NCI-H748 treated with DMSO at 0.1 percent for 48 hours (cell line): ENCODE measurements around the gene CAPN7.

Experiments used
- DNase-seq: peaks from one replicate; lab custom pipeline; 2025; lab: John Stamatoyannopoulos, UW

Gene CAPN7

GRCh38 chr3:15276028-15276724, 70.1 kb downstream of the CAPN7 start:
- DNase-seq, result no peak

DNA sequence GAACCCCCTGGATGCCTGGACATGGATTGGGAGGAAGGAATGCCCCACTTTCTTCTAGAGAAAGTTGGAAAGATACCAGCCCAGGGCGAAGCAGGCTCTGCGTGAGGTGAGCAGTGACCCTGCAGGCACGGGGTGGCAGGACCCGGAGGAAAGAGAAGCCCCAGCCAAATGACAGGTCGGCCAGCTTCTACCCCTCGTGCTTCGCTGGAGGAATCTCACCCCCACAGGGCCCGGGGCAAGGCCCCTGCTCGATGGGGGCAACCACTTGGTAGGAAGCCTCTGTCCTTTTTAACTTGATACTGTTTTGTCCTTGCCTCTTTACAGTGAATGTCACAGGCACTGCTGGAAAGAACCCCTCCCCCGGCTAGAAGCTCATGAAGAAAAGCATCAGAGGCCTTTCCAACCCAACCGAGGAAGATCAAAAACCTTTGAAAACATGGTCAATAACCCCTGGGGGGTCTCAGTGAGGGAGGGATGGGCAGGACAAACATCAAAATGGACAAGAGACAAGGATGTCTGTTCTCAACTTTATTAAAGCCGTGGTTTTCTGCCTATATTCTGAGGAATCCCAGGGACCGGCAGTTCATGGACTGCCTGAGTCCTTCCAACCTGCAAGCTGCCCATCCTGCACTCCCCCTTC, 71.9 kb downstream of the CAPN7 start:
- no peak for DNase-seq

DNA sequence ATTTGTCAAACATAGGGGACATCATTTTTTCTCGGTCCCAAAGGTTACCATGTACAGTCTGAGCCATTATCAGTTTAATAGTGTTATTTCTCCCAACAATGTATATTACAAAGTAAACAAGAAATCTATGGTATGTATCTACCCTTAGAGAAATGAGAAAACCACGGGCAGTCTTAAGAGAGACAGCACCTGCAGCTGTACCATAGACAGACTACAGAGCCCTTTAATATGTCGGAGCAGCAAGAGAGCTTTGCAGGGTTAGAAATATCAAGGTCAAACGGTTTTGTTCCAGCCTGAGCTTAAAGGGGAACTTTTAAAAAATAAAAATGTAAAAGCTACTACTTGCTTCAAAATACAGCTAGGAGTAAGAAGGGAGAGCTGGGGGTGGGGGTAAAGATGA, 73.2 kb downstream of the CAPN7 start:
- DNase-seq, result no peak

DNA sequence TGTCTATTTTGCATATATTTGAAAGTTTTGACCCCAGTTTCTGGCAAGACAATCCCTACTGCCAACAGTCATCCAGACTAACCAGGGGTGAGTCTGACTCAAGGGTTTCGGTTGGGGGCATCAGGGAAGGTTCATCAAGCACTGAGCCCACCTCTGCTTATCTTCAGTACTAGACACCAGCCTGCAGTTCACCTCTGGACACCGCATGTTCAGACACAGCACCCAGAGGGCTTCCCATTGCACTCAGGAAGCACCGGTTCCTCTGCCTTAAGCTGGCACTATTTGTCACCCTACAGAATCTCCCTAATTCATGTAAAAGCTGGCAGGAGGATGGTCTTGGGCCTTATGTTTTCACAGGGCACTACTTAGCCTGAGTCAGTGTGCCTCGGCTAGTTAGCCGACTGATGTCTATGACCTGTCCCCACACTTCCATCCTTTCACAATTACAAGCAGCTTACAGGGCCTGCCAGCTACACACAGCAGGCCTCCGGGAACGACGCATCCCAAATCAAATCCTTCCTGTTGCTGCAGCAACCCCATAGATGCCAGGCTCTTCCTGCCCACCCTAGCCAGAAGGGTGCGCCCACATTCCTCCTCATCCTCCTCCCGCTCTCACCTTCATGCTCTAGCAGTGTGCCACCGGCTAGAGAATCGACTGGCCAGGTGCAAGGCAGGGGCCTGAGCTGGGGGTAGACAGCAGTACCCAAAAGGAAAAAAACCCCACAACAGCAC, 73.8 kb downstream of the CAPN7 start:
- no peak for DNase-seq

GRCh38 chr3:15280853-15281532, 74.9 kb downstream of the CAPN7 start:
- no peak for DNase-seq

DNA sequence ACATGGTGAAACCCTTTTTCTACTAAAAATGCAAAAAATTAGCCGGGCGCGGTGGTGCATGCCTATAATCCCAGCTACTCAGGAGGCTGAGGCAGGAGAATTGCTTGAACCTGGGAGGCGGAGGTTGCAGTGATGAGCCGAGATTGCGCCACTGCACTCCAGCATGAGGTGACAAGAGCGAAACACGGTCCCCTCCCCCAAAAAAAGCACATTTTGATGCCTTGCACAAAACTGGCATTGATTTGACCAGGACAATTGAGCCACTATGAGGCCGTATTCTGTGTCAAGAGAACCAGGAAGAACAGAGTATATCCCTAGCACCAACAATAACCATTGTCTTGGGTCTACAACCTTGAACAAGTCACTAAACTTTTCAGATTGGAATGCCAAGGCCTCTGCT, 75.8 kb downstream of the CAPN7 start:
- no peak for DNase-seq

- DNase-seq, result no peak
Measured at GRCh38 chr3:15283702-15284101, 77.7 kb downstream of the CAPN7 start.

DNA sequence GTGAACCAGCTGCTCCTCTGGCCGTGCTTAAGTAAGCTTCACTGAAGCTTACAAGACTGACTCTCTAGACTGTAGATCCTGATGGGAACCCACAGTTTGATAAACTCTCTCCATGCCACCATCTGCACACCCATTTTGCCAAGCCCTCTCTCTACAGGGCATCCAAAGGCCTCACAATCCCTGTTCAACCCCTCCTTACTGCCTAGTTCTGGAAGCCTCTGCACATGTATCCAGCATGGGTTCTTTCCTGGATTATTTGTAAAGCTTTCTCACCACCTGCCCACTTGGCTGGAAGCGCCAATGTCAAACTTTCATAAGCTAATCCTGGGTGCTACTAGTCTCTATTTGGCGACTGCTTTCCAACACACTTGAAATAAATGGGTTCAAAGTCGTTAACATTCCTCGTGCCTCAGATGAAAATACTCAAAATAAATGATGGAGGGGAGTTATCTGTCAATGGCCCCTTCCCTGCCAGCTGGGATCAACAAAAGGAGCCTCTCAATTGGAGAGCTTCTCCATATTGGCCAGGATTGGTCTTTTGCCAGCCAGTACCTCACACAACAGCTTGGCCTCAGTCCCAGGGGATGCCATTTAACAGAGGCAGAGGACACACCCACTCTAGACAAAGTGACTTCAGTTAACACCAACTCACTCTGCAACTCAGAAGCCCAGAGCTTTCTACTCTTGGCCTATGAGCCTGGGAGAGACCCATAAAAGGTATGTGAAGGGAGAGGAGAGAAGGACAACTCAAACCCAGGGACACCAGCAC, 78.3 kb downstream of the CAPN7 start:
- peak; percentile 31 for DNase-seq

DNA sequence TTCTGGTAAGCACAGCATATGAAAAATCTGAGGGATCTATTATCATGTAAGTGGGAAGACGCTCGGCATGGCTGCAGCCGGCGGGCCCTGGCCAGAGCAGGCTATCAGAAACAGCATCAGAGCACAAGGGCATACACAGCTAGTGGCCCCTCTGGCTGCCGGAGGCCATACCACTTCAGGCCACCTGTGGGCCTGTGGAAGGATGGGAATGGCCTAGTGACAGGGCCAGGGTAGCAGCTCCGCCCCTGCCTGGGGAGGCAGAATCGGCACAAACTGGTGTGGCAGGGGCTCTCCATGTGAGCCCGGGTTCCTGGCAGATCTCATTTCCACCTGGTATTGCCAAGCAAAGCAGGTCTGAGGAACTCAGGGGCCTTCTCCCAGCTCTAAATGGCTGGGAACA, 80.0 kb downstream of the CAPN7 start:
- DNase-seq, result no peak

- DNase-seq, result no peak
Measured at GRCh38 chr3:15287565-15288330, 81.7 kb downstream of the CAPN7 start.

GRCh38 chr3:15288331-15289035, 82.4 kb downstream of the CAPN7 start:
- no peak for DNase-seq

DNA sequence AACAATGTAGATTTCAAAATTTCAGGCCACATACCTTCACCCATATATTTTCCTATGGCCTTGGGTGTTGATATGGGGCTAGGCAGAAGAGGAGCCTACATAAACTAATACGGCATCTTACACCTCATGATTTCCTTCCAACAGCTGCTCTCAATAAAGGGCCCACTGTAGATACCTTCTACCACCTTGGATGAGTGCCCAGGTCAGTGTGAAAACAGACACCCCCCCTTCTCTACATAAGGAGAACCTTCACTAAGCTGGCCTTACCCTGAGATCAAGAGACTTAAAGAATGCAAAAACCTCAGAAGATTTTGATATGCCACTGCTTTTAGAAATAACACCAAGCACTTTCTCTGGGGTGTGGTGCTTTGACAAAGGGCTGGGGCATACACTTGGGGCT, 83.6 kb downstream of the CAPN7 start:
- DNase-seq, result no peak

DNA sequence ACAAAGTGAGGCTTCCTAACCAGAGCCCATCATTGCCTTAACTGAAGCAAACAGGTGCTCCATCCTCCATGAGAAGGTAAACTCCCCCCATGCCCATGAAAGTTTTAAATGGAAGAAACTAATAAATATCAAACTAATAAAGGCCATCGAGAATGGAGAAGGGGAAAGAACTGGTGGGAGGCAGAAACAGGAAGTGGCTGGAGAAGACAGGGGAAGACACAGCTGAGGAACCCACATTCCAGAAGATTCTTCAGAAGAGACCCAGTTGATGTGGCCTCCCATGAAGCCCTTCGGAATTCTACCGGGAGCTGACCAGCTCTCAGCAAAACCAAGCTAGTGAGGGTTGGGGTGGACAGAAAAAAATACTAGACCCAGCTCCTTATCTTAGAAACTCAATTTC, 84.7 kb downstream of the CAPN7 start:
- no peak for DNase-seq

- no peak for DNase-seq
Measured at GRCh38 chr3:15291589-15292541, 85.8 kb downstream of the CAPN7 start.

- DNase-seq, result no peak
Measured at GRCh38 chr3:15292765-15293522, 86.9 kb downstream of the CAPN7 start.

DNA sequence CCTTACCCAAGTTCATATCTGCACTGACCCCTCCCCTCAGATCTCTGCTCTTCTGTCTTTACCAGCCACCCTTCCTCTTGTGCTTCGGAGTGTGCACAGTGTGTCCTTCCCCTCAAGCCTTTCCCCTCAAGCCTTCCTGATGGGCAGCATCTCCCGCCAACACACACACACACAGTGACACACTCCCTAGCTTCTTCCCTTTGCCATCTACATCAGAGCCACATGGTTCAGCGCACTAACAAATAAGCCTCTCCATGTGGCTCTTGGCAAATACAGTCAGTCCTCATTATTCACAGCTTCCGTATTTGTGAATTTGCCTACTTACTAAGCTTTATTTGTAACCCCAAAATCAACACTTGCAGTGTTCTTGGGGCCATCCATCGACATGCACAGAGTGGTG, 88.9 kb downstream of the CAPN7 start:
- DNase-seq, result no peak

GRCh38 chr3:15295506-15295905, 89.5 kb downstream of the CAPN7 start:
- DNase-seq, result no peak

DNA sequence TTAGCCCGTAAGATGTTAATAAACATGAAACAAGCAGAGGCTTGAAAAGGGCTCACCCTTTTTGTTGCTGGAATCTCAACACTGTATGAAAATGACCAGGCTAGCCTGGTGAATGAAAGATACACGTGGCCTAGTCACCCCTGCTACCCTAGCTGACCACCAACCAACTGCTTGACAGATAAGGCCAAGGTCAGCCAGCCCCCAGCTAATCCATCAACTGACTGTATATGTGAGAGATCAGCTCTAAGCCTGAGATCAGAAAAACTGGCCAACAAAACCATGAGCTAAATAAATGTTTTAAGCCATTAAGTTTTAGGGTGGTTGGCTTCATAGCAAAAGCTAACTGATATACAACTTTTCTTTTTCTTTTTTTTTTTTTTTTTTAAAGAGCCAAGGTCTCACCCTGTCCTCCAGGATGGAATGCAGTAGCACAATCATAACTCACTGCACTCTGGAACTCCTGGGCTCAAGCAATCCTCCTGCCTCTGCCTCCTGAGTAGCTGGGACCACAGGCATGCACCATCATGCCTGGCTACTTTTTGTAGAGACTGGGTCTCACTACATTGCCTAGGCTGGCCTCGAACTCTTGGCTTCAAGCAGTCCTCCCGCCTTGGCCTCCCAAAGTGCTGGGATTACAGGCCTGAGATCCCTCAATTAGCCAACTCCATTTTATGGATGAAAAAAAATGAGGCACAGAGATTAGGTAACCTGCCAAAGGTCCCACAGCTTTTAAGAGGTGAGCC, 91.7 kb downstream of the CAPN7 start:
- no peak for DNase-seq
